Measurements from ENCODE around the gene HTR3B.
"Not testable (repeated sequence)": the region's sequence is repeated elsewhere in the genome, so short reads cannot be mapped to it uniquely, and the experiment has no call there.

The HTR3B gene

GRCh38 chr11:113885897-113886296 lies 18.7 kb upstream of the HTR3B start:
- DNase-seq: peak; percentile 13

GRCh38 chr11:113888848-113889247 lies 15.7 kb upstream of the HTR3B start:
- no peak for DNase-seq

- no peak for DNase-seq
These were observed 10.1 kb upstream of the HTR3B start for GRCh38 chr11:113894421-113894996.

DNA sequence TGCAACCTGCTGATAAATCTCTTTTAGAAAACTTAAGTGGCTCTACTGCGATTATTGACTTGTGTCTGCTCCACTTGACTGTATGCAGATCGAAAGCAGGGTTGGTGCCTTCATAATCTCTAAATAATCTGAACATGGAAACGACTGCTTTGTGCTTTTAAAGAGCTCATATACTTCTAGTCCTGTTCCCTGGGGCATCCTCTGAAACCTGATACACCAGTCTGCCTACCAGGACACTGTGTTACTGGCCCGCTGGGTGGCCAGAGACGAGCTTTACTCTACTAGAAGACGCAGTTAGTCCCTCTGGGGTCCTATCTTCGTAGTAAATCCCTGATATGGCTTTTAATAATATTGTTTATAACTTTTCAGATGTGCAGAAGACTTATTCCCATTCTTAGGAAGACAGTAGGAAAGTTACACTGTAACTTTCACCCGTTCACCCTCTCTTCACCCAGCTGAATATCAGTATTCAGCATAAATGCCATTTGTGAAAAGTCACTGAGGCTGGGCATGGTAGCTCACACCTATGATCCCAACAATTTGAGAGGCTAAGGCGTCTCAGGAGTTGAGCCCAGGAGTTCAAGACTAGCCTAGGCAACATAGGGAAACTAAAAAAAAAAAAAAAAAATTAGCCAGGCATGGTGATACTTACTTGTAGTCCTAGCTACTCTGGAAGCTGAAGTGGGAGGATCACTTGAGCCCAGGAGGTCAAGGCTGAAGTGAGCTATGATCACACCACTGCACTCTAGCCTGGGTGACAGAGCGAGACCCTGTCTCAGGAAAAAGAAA lies 9.0 kb upstream of the HTR3B start:
- peak; percentile 31 for DNase-seq

GRCh38 chr11:113896156-113896879 lies 8.3 kb upstream of the HTR3B start:
- peak; percentile 42 for DNase-seq

- DNase-seq: no peak
These were observed 3.5 kb upstream of the HTR3B start for GRCh38 chr11:113901141-113901540.

DNA sequence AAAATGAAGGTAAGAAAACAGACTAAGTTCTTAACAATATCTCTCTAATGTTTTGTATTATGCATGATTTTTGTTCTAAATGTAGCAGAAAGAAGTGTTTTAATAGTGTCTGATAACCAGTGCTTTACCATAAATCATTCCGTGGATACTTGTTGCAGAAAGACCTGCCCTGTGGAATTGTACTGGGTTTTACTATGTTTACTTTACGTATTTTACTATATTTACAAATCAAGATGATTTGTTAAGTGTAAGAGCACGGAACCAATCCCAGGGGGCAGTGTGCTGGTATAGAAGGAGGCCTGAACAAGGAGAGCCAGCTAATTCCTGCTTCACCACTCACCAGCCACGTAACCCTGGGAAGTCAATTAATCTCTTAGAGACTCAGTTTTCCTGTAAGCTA lies 1.4 kb downstream of the HTR3B start:
- peak; percentile 62 for DNase-seq

- no peak for DNase-seq
These were observed 1.9 kb downstream of the HTR3B start for GRCh38 chr11:113906516-113906915.

GRCh38 chr11:113907152-113907551 lies 2.6 kb downstream of the HTR3B start:
- no peak for DNase-seq

GRCh38 chr11:113907681-113908080 lies 3.1 kb downstream of the HTR3B start:
- no peak for DNase-seq

DNA sequence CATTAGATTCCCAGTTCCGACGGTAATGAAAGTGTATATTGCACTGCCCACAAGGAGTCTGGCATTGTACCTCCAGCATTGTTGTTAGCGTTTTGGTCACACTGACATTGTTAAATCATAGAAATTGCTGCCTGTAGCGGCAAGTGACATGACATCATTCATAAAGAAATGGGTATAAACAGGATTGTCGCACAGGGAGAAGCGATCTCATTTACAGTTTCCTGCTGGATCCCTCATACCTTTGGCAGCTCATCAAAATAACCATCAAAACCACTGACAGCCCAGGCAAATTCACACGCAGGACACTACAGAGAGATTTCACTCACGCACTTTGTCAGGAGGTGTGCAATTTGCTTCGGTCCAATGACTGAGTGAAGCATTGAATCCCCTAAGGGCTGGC lies 3.5 kb downstream of the HTR3B start:
- no peak for DNase-seq

GRCh38 chr11:113911491-113911890 lies 6.9 kb downstream of the HTR3B start:
- DNase-seq: not testable (repeated sequence)

DNA sequence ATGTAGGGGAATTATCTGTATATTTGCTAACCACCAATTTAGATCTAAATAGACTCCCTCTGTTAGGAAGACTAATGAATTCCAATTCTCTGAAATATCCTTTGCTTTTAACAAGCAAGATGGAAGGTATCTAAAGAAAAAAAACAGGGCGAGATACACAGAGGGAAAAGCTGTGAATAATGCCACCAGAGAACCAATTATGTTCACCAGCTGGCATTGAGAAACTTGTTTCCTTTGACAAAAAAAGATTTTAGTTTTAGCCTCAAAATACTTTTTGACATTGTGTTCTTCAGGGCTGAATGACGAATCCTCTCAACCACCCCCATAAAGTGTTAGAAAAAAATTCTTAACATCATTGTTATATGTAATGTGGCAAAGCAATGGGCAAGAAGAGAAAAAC lies 19.0 kb downstream of the HTR3B start:
- no peak for DNase-seq

DNA sequence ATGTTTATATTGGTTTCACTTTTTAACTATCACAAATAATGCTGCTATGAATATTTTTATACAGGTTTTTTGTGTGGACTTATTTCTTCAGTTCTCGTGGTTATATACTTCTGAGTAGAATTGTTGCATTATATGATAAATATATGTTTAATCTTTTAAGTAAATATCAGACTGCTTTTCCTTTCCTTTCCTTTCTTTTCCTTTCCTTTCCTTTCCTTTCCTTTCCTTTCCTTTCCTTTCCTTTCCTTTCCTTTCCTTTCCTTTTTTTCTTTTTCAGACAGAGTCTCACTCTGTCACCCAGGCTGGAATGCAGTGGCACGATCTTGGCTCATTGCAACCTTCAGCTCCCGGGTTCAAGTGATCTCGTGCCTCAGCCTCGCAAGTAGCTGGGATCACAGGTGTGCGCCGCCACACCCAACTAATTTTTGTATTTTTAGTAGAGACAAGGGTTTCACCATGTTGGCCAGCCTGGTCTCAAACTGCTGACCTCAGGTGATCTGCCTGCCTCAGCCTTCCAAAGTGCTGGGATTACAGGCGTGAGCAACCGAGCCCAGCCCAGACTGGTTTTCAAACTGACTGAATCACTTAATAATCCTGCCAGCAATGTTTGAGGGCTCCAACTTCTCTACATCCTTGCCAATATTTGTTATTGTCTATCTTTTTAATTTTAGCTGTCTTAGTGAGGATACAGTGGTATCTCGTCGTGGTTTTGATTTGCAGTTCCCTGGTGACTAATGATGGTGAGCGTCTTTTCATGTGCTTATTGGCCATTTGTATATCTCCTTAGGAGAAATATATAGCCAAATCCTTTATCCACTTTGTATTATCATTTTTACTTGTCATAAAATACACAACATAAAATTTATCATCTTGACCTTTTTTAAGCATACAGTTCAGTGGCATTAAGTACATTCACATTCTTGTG lies 21.9 kb downstream of the HTR3B start:
- DNase-seq: no peak

DNA sequence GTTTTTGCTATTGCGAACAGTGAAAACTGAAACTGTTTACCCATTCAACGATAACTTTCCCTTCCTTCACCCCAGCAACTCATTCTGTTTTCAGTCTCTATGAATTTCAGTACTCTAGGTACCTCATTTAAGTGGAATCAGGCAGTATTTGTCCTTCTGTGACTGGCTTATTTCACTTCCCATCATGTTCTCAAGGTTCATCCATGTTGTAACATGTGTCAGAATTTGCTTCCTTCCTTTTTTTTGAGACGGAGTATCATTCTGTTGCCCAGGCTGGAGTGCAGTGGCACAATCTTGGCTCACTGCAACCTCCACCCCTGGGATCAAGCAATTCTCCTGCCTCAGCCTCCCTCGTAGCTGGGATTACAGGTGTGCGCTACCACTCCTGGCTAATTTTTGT lies 23.7 kb downstream of the HTR3B start:
- no peak for DNase-seq

- no peak for DNase-seq
These were observed 28.2 kb downstream of the HTR3B start for GRCh38 chr11:113932788-113933187.

- DNase-seq: not testable (repeated sequence)
These were observed 29.6 kb downstream of the HTR3B start for GRCh38 chr11:113934193-113934592.

- no peak for DNase-seq
These were observed 30.2 kb downstream of the HTR3B start for GRCh38 chr11:113934761-113935160.

GRCh38 chr11:113935858-113936257 lies 31.3 kb downstream of the HTR3B start:
- DNase-seq: no peak

GRCh38 chr11:113937918-113938317 lies 33.3 kb downstream of the HTR3B start:
- DNase-seq: no peak

- DNase-seq: no peak
These were observed 37.7 kb downstream of the HTR3B start for GRCh38 chr11:113942256-113942655.

GRCh38 chr11:113946162-113946561 lies 41.6 kb downstream of the HTR3B start:
- DNase-seq: not testable (repeated sequence)

- no peak for DNase-seq
These were observed 43.4 kb downstream of the HTR3B start for GRCh38 chr11:113947994-113948393.

Measured in NCI-H1436 (cell line).